ENCODE results near the gene PUS7L. TPM values are rescaled to one million over a fixed set of nuclear protein-coding genes. Genes with fewer than 3 reads are reported as not detected.
"Not testable (repeated sequence)": the region's sequence is repeated elsewhere in the genome, so short reads cannot be mapped to it uniquely, and the experiment has no call there.

PUS7L gene
- total RNA-seq, 2 experiments from 2014 or later, result 8.1 to 10.5 TPM

GRCh38 chr12:43742106-43742505, 16.5 kb downstream of the PUS7L start:
- CTCF ChIA-PET, result interaction anchor here (0.7 kb wide), 1 partner anchor 54 kb away, joined by 3 read pairs; no protein-coding TSS in a partner anchor
- Mint-ChIP-seq H3K4me3 (no peak overlapping the region), H3K27ac (no peak overlapping the region), H3K36me3 (ENCODE audit: low read depth) (peaks cover 38% of the 10 kb centered on the region), H3K27me3 (ENCODE audit: low read depth) (no peaks in the 10 kb centered on the region), H3K9me3 (no peaks in the 10 kb centered on the region), H3K4me1 (ENCODE audit: low read depth) (no peaks in the 10 kb centered on the region)
- intact Hi-C loops (cut with micrococcal nuclease), result no loop called here
- no peak for DNase-seq

- CTCF ChIA-PET, result no interaction called here
- intact Hi-C loops (cut with micrococcal nuclease), result no loop called here
- no peaks in the 10 kb centered on the region for H3K4me1 Mint-ChIP-seq (ENCODE audit: low read depth)
Measured at GRCh38 chr12:43740511-43741100, 18.0 kb downstream of the PUS7L start.

GRCh38 chr12:43737646-43738045, 20.9 kb downstream of the PUS7L start:
- no peak overlapping the region for H3K27ac Mint-ChIP-seq
- no peak overlapping the region for H3K4me3 Mint-ChIP-seq
- intact Hi-C loops (cut with micrococcal nuclease), result no loop called here
- H3K4me1 Mint-ChIP-seq (ENCODE audit: low read depth), result no peaks in the 10 kb centered on the region
- H3K9me3 Mint-ChIP-seq, result no peaks in the 10 kb centered on the region
- H3K27me3 Mint-ChIP-seq (ENCODE audit: low read depth), result no peaks in the 10 kb centered on the region
- H3K36me3 Mint-ChIP-seq (ENCODE audit: low read depth), result peaks cover 30% of the 10 kb centered on the region
- CTCF ChIA-PET, result no interaction called here
- DNase-seq, result no peak

More at GRCh38 chr12:43740511-43741100, 18.0 kb downstream of the PUS7L start:
- Mint-ChIP-seq H3K9me3 (no peaks in the 10 kb centered on the region), H3K4me3 (no peak overlapping the region), H3K27me3 (ENCODE audit: low read depth) (no peaks in the 10 kb centered on the region), H3K27ac (no peak overlapping the region), H3K36me3 (ENCODE audit: low read depth) (peaks cover 40% of the 10 kb centered on the region)
- DNase-seq, result no peak

- Mint-ChIP-seq H3K4me3 (no peak overlapping the region), H3K4me1 (ENCODE audit: low read depth) (no peaks in the 10 kb centered on the region), H3K27ac (no peak overlapping the region), H3K27me3 (ENCODE audit: low read depth) (no peaks in the 10 kb centered on the region), H3K36me3 (ENCODE audit: low read depth) (peaks cover 30% of the 10 kb centered on the region), H3K9me3 (no peaks in the 10 kb centered on the region)
- intact Hi-C loops (cut with micrococcal nuclease), result no loop called here
- CTCF ChIA-PET, result interaction anchor here (1.1 kb wide), 1 partner anchor 23 kb away, joined by 3 read pairs; no protein-coding TSS in a partner anchor
- no peak for DNase-seq
Measured at GRCh38 chr12:43736927-43737440, 21.6 kb downstream of the PUS7L start.

GRCh38 chr12:43733687-43734086, 24.9 kb downstream of the PUS7L start:
- Mint-ChIP-seq H3K4me1 (ENCODE audit: low read depth) (peaks cover 13% of the 10 kb centered on the region), H3K4me3 (no peak overlapping the region), H3K27me3 (ENCODE audit: low read depth) (no peaks in the 10 kb centered on the region), H3K9me3 (no peaks in the 10 kb centered on the region), H3K36me3 (ENCODE audit: low read depth) (peaks cover 19% of the 10 kb centered on the region), H3K27ac (no peak overlapping the region)
- DNase-seq, result no peak
- intact Hi-C loops (cut with micrococcal nuclease), result no loop called here
- CTCF ChIA-PET, result no interaction called here

- intact Hi-C loops (cut with micrococcal nuclease), result no loop called here
- Mint-ChIP-seq H3K4me3 (no peak overlapping the region), H3K4me1 (ENCODE audit: low read depth) (peaks cover 13% of the 10 kb centered on the region), H3K36me3 (ENCODE audit: low read depth) (peaks cover 26% of the 10 kb centered on the region), H3K9me3 (no peaks in the 10 kb centered on the region), H3K27me3 (ENCODE audit: low read depth) (no peaks in the 10 kb centered on the region), H3K27ac (no peak overlapping the region)
- CTCF ChIA-PET, result no interaction called here
- no peak for DNase-seq
Measured at GRCh38 chr12:43730283-43730682, 28.3 kb downstream of the PUS7L start.

- H3K27me3 Mint-ChIP-seq (ENCODE audit: low read depth), result no peaks in the 10 kb centered on the region
- H3K27ac Mint-ChIP-seq, result no peak overlapping the region
- intact Hi-C loops (cut with micrococcal nuclease), result loop anchor here (1.0 to 2.0 kb wide), 3 partner anchors 227 to 1246 kb away; no protein-coding TSS in a partner anchor
- DNase-seq, result no peak
- no peak overlapping the region for H3K4me3 Mint-ChIP-seq
- H3K9me3 Mint-ChIP-seq, result no peaks in the 10 kb centered on the region
- H3K4me1 Mint-ChIP-seq (ENCODE audit: low read depth), result peaks cover 13% of the 10 kb centered on the region
- CTCF ChIA-PET, result no interaction called here
- H3K36me3 Mint-ChIP-seq (ENCODE audit: low read depth), result peaks cover 21% of the 10 kb centered on the region
Measured at GRCh38 chr12:43728698-43729097, 29.9 kb downstream of the PUS7L start.

- DNase-seq, result no peak
- intact Hi-C loops (cut with micrococcal nuclease), result loop anchor here (1.0 to 2.0 kb wide), 3 partner anchors 227 to 1245 kb away; no protein-coding TSS in a partner anchor
- peaks cover 21% of the 10 kb centered on the region for H3K36me3 Mint-ChIP-seq (ENCODE audit: low read depth)
Measured at GRCh38 chr12:43728117-43728516, 30.5 kb downstream of the PUS7L start.

GRCh38 chr12:43723134-43723533, 35.5 kb downstream of the PUS7L start:
- CTCF ChIA-PET, result no interaction called here
- H3K4me3 Mint-ChIP-seq, result no peak overlapping the region
- H3K27ac Mint-ChIP-seq, result no peak overlapping the region
- H3K4me1 Mint-ChIP-seq (ENCODE audit: low read depth), result no peaks in the 10 kb centered on the region
- no peaks in the 10 kb centered on the region for H3K27me3 Mint-ChIP-seq (ENCODE audit: low read depth)
- H3K9me3 Mint-ChIP-seq, result no peaks in the 10 kb centered on the region
- intact Hi-C loops (cut with micrococcal nuclease), result no loop called here
- H3K36me3 Mint-ChIP-seq (ENCODE audit: low read depth), result peaks cover 15% of the 10 kb centered on the region
- no peak for DNase-seq

More at GRCh38 chr12:43728117-43728516, 30.5 kb downstream of the PUS7L start:
- H3K9me3 Mint-ChIP-seq, result no peaks in the 10 kb centered on the region
- peaks cover 13% of the 10 kb centered on the region for H3K4me1 Mint-ChIP-seq (ENCODE audit: low read depth)
- no peaks in the 10 kb centered on the region for H3K27me3 Mint-ChIP-seq (ENCODE audit: low read depth)
- no peak overlapping the region for H3K4me3 Mint-ChIP-seq
- H3K27ac Mint-ChIP-seq, result no peak overlapping the region
- CTCF ChIA-PET, result interaction anchor here (0.7 kb wide), 1 partner anchor 943 kb away, joined by 3 read pairs; no protein-coding TSS in a partner anchor

GRCh38 chr12:43722621-43723020, 36.0 kb downstream of the PUS7L start:
- Mint-ChIP-seq H3K9me3 (no peaks in the 10 kb centered on the region), H3K27me3 (ENCODE audit: low read depth) (no peaks in the 10 kb centered on the region), H3K4me3 (no peak overlapping the region), H3K4me1 (ENCODE audit: low read depth) (no peaks in the 10 kb centered on the region), H3K36me3 (ENCODE audit: low read depth) (peaks cover 15% of the 10 kb centered on the region), H3K27ac (no peak overlapping the region)
- intact Hi-C loops (cut with micrococcal nuclease), result no loop called here
- DNase-seq, result no peak
- CTCF ChIA-PET, result no interaction called here

- Mint-ChIP-seq H3K9me3 (peaks cover 5% of the 10 kb centered on the region), H3K36me3 (ENCODE audit: low read depth) (no peaks in the 10 kb centered on the region), H3K27me3 (ENCODE audit: low read depth) (peaks cover 25% of the 10 kb centered on the region), H3K4me1 (ENCODE audit: low read depth) (no peaks in the 10 kb centered on the region), H3K27ac (no peak overlapping the region), H3K4me3 (no peak overlapping the region)
- no peak for DNase-seq
- intact Hi-C loops (cut with micrococcal nuclease), result no loop called here
- CTCF ChIA-PET, result no interaction called here
Measured at GRCh38 chr12:43711348-43711747, 47.2 kb downstream of the PUS7L start.

- H3K27me3 Mint-ChIP-seq (ENCODE audit: low read depth); DNase-seq; CTCF ChIA-PET; H3K27ac Mint-ChIP-seq; H3K4me1 Mint-ChIP-seq (ENCODE audit: low read depth); intact Hi-C loops (cut with micrococcal nuclease); H3K36me3 Mint-ChIP-seq (ENCODE audit: low read depth); H3K4me3 Mint-ChIP-seq; H3K9me3 Mint-ChIP-seq: not testable (repeated sequence)
Measured at GRCh38 chr12:43703772-43704171, 54.8 kb downstream of the PUS7L start.

GRCh38 chr12:43701194-43701593, 57.4 kb downstream of the PUS7L start:
- H3K27me3 Mint-ChIP-seq (ENCODE audit: low read depth); H3K4me3 Mint-ChIP-seq; H3K36me3 Mint-ChIP-seq (ENCODE audit: low read depth); H3K9me3 Mint-ChIP-seq; H3K27ac Mint-ChIP-seq; H3K4me1 Mint-ChIP-seq (ENCODE audit: low read depth); DNase-seq; intact Hi-C loops (cut with micrococcal nuclease): not testable (repeated sequence)
- CTCF ChIA-PET, result interaction anchor here (0.6 kb wide), 1 partner anchor 9 kb away, joined by 3 read pairs; no protein-coding TSS in a partner anchor

Data from activated naive CD4-positive, alpha-beta T cell treated with anti-CD3 and anti-CD28 coated beads for 36 hours (primary cell).